ENCODE results near the gene USB1.

DNA sequence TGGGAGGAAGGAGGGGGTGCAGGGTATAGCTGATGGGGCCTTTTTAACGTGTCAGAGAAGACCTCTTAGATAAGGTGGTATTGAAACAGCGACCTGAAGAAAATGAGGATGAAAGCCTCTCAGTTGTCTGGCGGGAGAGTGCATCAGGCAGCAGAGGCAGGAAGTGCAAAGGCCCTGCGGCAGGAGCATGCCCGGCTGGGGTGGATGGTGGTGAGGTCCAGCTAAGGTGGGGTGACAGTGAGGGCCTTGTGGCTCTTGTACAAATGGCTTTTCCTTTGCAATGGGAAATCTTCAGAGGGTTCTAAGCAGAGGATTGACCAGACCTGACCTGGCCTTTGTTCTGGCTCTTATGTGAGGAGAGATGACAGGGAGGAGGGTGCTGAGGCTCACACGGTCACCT, 35.7 kb downstream of the USB1 start:
- TF ChIP-seq CTCF (conservative IDR thresholded peaks at IDR 0.05; ENCODE audit: low read depth, low read length), result no peak
- no peak for TF ChIP-seq EZH2 (IDR thresholded peaks at IDR 0.05; ENCODE audit: low read length, unreplicated experiment)
